K562 (cell line): ENCODE data around the gene DNAJB6. TPM values are rescaled to one million over a fixed set of nuclear protein-coding genes. Genes with fewer than 3 reads are reported as not detected.

ENCODE experiments used
- ADNP ChIP-seq: fragments of 200-800 bp; sonication (Bioruptor generic); IDR thresholded peaks from 2 replicates; pipeline ENCODE4 v1.6.1; 2016; ENCODE audit warnings: missing genetic modification characterization, missing compliant biosample characterization
- COPS2 ChIP-seq: fragments of 450-650 bp; conservative IDR thresholded peaks from 2 replicates; pipeline ENCODE4 v1.6.1; 2016; ENCODE audit warnings: mild to moderate bottlenecking, moderate library complexity
- ETV5 ChIP-seq: sonication (generic); formaldehyde crosslinking; IDR thresholded peaks from 2 replicates; pipeline ENCODE4 v1.4.0; 2020; ENCODE audit warnings: low read depth, mild to moderate bottlenecking, missing genetic modification reagents
- HDAC3 ChIP-seq: fragments of 450-650 bp; IDR thresholded peaks from 2 replicates; pipeline ENCODE4 v1.6.1; 2018; ENCODE audit warnings: borderline replicate concordance, mild to moderate bottlenecking, moderate library complexity; ENCODE audit not compliant: partially characterized antibody
- MAFF ChIP-seq: IDR thresholded peaks from 2 replicates; pipeline ENCODE4 v1.6.1; 2012; ENCODE audit warnings: low read length, improper control_type of control experiment
- NCOA2 ChIP-seq, 2 experiments: fragments of 450-650 bp; IDR thresholded peaks; 2 replicates each; pipeline ENCODE4 v1.6.1; 2018; ENCODE audit warnings: mild to moderate bottlenecking in 2 of 2, moderate library complexity in 1 of 2; ENCODE audit not compliant: partially characterized antibody in 2 of 2
- NFATC3 ChIP-seq: fragments of 450-650 bp; IDR thresholded peaks from 2 replicates; pipeline ENCODE4 v1.6.1; 2017; ENCODE audit warnings: mild to moderate bottlenecking
- PHB2 ChIP-seq: fragments of 450-650 bp; IDR thresholded peaks from 2 replicates; pipeline ENCODE4 v1.6.1; 2017; ENCODE audit warnings: low read depth
- PML ChIP-seq: IDR thresholded peaks from 2 replicates; pipeline ENCODE4 v1.6.1; 2012; ENCODE audit warnings: low read length, inconsistent platforms
- SMAD4 ChIP-seq: fragments of 250-450 bp; sonication (Bioruptor Pico); conservative IDR thresholded peaks from 2 replicates; pipeline ENCODE4 v1.8.0; 2021; ENCODE audit warnings: inconsistent platforms, mild to moderate bottlenecking, moderate library complexity
- SP1 ChIP-seq: sonication (generic); formaldehyde crosslinking; IDR thresholded peaks from 2 replicates; pipeline ENCODE4 v1.8.1; 2022; ENCODE audit warnings: mild to moderate bottlenecking, missing genetic modification reagents
- SRSF1 ChIP-seq: fragments of 200-400 bp; formaldehyde crosslinking; IDR thresholded peaks from 2 replicates; pipeline ENCODE4 v1.6.1; 2017; ENCODE audit warnings: mild to moderate bottlenecking, low read depth, low read length, moderate library complexity
- TOE1 ChIP-seq, 2 experiments: fragments of 450-650 bp in 1 of 2; sonication (generic) in 1 of 2; formaldehyde crosslinking in 1 of 2; IDR thresholded peaks; 2 replicates each; pipeline versions ENCODE4 v1.7.1 to v1.8.0; 2016 to 2022; ENCODE audit warnings: borderline replicate concordance in 2 of 2, mild to moderate bottlenecking in 2 of 2, antibody characterized with exemption in 1 of 2, inconsistent platforms in 1 of 2, low read depth in 1 of 2, missing genetic modification reagents in 1 of 2, moderate library complexity in 1 of 2
- XRCC5 ChIP-seq: fragments of 200-400 bp; formaldehyde crosslinking; IDR thresholded peaks from 2 replicates; pipeline ENCODE4 v1.6.1; 2017; ENCODE audit warnings: low read depth, mild to moderate bottlenecking, low read length
- ZBTB1 ChIP-seq: sonication (generic); formaldehyde crosslinking; IDR thresholded peaks from 2 replicates; pipeline ENCODE4 v1.8.1; 2023; ENCODE audit warnings: missing genetic modification reagents, low read depth, mild to moderate bottlenecking, borderline replicate concordance
- ZBTB49 ChIP-seq: sonication (generic); formaldehyde crosslinking; IDR thresholded peaks from 2 replicates; pipeline ENCODE4 v1.8.0; 2022; ENCODE audit warnings: missing genetic modification reagents, mild to moderate bottlenecking, borderline replicate concordance
- ZEB2 ChIP-seq: fragments of 450-650 bp; IDR thresholded peaks from 2 replicates; pipeline ENCODE4 v1.6.1; 2016
- ZNF609 ChIP-seq: sonication (generic); formaldehyde crosslinking; IDR thresholded peaks from 2 replicates; pipeline ENCODE4 v1.8.1; 2023; ENCODE audit warnings: missing genetic modification reagents, mild to moderate bottlenecking, borderline replicate concordance
- ZNF766 ChIP-seq: fragments of 200-800 bp; sonication (Bioruptor generic); conservative IDR thresholded peaks from 2 replicates; pipeline ENCODE4 v1.6.1; 2016; ENCODE audit warnings: missing genetic modification characterization, missing compliant biosample characterization
- polyA plus RNA-seq, 8 experiments: library from polyadenylated mRNA; depleted of rRNA in 4 of 8; stranded (reverse) in 5 of 8; unstranded in 3 of 8; fragments of >200 nt; fragmentation: Nextera tagmentation in 2 of 8; fragmentation: Illumina TruSeq in 1 of 8; extraction: Ambion mirVana in 2 of 8; extraction: Trizol in 1 of 8; gene quantifications; 2 replicates each; pipeline versions ENCODE4 v1.2.1 to v1.2.3, GENCODE V29; 2011 to 2014; ENCODE audit warnings: inconsistent platforms in 1 of 8, missing spikeins in 1 of 8
- total RNA-seq, 7 experiments: library from RNA; depleted of rRNA in 6 of 7; stranded (reverse); fragments of >200 nt in 6 of 7; fragmentation: Illumina TruSeq in 2 of 7; extraction: Trizol in 2 of 7; gene quantifications; 2 replicates each; pipeline versions ENCODE4 v1.2.1 to v1.2.3, GENCODE V29; 2011 to 2021; ENCODE audit warnings: low replicate concordance in 1 of 7

Gene DNAJB6
- total and polyA plus RNA-seq, 9 of the 15 experiments (the other 6 are each of a cell fraction or from before 2014, with no cell fraction given), result 84.5 to 158 (median 135) TPM

- TF ChIP-seq PML (peak; percentile 89), ZNF766 (CRISPR knock-in tag) (peak; percentile 87), ZBTB1 (CRISPR knock-in tag) (no peak), ZEB2 (no peak; the same call in 1 of the 2 replicates), HDAC3 (peak; percentile 77), ETV5 (CRISPR knock-in tag) (peak; percentile 76), ZBTB49 (CRISPR knock-in tag) (no peak), XRCC5 (peak; percentile 85; the same call in 1 of the 2 replicates), SP1 (CRISPR knock-in tag) (peak; percentile 57; the same call in 1 of the 2 replicates), SRSF1 (no peak), COPS2 (no peak), NCOA2 (IDR thresholded peaks at IDR 0.05; ENCODE audit: partially characterized antibody in 2 of 2) (no peak), ADNP (tag) (no peak; the same call in 1 of the 2 replicates), MAFF (no peak), PHB2 (peak; percentile 60), TOE1 (IDR thresholded peaks at IDR 0.05; ENCODE audit: borderline replicate concordance) (peak; percentile 15; the same call in 1 of the 2 replicates), TOE1 (CRISPR knock-in tag; IDR thresholded peaks at IDR 0.05; ENCODE audit: borderline replicate concordance, low read depth) (peak; percentile 40; the same call in 1 of the 2 replicates), ZNF609 (no peak), SMAD4 (CRISPR knock-in tag) (peak; percentile 87), NFATC3 (no peak)
Observed at GRCh38 chr7:157397731-157398691, 61.2 kb downstream of the DNAJB6 start (continued).
